Brain microvascular endothelial cell (primary cell): ENCODE measurements around the gene SLC26A8.

Experiments
- DNase-seq: peaks from one replicate; pipeline ENCODE4 v3.0.0-alpha.2; 2020
- H3K27ac ChIP-seq: fragments of 250-450 bp; sonication (Bioruptor Pico); 2 replicates; pipeline ENCODE4 v1.5.1; 2020; ENCODE audit warnings: mild to moderate bottlenecking, moderate library complexity
- H3K27me3 ChIP-seq: fragments of 250-450 bp; sonication (Bioruptor Pico); replicated peaks from 2 replicates; pipeline ENCODE4 v1.5.1; 2020; ENCODE audit warnings: mild to moderate bottlenecking
- H3K36me3 ChIP-seq: fragments of 250-450 bp; sonication (Bioruptor Pico); replicated peaks from 2 replicates; pipeline ENCODE4 v1.5.1; 2020; ENCODE audit warnings: mild to moderate bottlenecking
- H3K4me3 ChIP-seq: 2 replicates; pipeline ENCODE4 v1.5.1; 2011; ENCODE audit warnings: low read depth, mild to moderate bottlenecking, control low read depth, low read length, moderate library complexity
- in situ Hi-C: cut with HindIII; loops from 2 replicates; pipeline ENCODE4 v1.10.0; 2017; ENCODE audit warnings: low sequenced_read_pairs, low pct_ligation_motif_present
- TF ChIP-seq, protein P1 (sequence below): IDR thresholded peaks from 2 replicates; pipeline ENCODE4 v1.5.1; 2011; ENCODE audit warnings: low read depth, mild to moderate bottlenecking, moderate library complexity, low read length, control low read depth, inconsistent platforms; ENCODE audit errors: missing control alignments

The SLC26A8 gene

DNA sequence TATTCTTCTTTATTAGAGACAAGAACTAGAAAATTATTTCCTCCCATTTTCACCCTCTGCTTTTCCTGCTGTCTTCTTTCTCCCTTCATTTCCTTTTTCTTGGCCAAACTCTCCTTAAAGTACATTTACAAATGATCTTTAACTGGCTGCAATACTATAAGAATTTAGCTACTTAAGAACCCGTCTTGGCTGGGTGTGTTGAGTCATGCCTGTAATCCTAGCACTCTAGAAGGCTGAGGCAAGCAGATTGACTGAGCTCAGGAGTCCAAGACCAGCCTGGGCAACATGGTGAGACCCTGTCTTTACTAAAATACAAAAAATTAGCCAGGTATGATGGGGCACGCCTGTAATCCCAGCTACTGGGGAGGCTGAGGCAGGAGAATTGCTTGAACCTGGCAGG lies 64.3 kb downstream of the SLC26A8 start:
- no peaks in the 10 kb centered on the region for H3K36me3 ChIP-seq
- H3K27me3 ChIP-seq: no peaks in the 10 kb centered on the region
- H3K4me3 ChIP-seq: no peak overlapping the region
- TF ChIP-seq, protein P1, sequence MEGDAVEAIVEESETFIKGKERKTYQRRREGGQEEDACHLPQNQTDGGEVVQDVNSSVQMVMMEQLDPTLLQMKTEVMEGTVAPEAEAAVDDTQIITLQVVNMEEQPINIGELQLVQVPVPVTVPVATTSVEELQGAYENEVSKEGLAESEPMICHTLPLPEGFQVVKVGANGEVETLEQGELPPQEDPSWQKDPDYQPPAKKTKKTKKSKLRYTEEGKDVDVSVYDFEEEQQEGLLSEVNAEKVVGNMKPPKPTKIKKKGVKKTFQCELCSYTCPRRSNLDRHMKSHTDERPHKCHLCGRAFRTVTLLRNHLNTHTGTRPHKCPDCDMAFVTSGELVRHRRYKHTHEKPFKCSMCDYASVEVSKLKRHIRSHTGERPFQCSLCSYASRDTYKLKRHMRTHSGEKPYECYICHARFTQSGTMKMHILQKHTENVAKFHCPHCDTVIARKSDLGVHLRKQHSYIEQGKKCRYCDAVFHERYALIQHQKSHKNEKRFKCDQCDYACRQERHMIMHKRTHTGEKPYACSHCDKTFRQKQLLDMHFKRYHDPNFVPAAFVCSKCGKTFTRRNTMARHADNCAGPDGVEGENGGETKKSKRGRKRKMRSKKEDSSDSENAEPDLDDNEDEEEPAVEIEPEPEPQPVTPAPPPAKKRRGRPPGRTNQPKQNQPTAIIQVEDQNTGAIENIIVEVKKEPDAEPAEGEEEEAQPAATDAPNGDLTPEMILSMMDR: no peak
- in situ Hi-C loops: no loop called here
- no peak overlapping the region for H3K27ac ChIP-seq
- DNase-seq: no peak

DNA sequence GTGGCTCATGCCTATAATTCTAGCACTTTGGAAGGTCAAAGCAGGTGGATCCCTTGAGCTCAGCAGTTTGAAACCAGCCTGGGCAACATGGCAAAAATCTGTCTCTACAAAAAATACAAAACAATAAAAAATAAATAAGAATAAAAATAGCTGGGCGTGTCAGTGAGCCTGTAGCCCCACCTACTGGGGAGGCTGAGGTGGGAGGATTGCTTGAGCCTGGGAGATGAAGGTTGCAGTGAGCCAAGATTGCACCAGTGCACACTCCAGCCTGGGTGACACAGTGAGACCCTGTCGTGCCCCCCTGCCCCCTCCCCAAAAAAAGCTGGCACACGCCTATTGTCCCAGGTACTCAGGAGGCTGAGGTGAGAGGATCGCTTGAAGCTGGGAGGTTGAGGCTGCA lies 68.5 kb downstream of the SLC26A8 start:
- Histone ChIP-seq H3K27ac (no peak overlapping the region), H3K27me3 (no peaks in the 10 kb centered on the region), H3K36me3 (no peaks in the 10 kb centered on the region), H3K4me3 (no peak overlapping the region)
- DNase-seq: no peak
- in situ Hi-C loops: no loop called here
- TF ChIP-seq, protein P1: peak; percentile 60

DNA sequence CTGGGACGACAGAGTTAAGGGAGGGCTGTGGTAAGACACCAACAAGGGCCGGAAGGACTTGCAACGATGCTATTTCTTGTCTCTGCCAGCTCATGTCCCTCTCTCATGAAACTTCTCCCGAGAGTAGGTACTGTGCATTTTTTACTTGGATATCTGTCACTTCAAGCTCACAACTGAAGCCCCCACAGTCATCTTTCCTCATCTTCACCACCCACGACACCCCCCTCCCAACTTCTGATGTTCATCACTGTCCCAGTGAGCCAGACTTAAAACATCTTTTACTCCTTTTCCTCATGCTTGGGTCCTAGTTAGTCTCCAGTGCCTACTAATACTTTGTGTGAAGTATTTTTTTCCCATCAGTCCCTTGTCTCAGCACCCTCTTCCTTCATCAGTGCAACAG lies 68.9 kb downstream of the SLC26A8 start:
- Histone ChIP-seq H3K4me3 (no peak overlapping the region), H3K27me3 (no peaks in the 10 kb centered on the region), H3K36me3 (no peaks in the 10 kb centered on the region), H3K27ac (no peak overlapping the region)
- TF ChIP-seq, protein P1: no peak
- no peak for DNase-seq
- in situ Hi-C loops: no loop called here

DNA sequence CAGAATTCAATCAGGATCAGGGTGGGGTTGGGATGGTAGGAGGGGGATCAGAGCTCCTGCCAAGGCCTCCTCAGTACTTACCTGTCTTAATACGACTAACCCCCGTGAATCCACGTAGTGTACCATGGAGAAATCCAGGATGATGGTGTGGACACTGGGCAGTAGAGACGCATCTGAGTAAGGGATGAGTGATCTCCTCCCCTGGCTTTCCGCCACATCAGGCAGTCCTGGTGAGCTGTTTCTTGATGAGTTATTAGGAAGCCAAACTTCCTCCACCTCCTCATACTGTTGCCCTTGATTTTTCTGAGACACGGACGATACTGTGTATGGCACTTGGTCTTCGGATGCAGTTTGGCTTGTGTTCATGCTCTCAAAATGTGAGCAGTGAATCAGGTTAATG lies 69.4 kb downstream of the SLC26A8 start:
- H3K27me3 ChIP-seq: no peaks in the 10 kb centered on the region
- TF ChIP-seq, protein P1: no peak
- no peaks in the 10 kb centered on the region for H3K36me3 ChIP-seq
- peak; percentile 29 for DNase-seq
- in situ Hi-C loops: no loop called here
- H3K4me3 ChIP-seq: no peak overlapping the region
- no peak overlapping the region for H3K27ac ChIP-seq

DNA sequence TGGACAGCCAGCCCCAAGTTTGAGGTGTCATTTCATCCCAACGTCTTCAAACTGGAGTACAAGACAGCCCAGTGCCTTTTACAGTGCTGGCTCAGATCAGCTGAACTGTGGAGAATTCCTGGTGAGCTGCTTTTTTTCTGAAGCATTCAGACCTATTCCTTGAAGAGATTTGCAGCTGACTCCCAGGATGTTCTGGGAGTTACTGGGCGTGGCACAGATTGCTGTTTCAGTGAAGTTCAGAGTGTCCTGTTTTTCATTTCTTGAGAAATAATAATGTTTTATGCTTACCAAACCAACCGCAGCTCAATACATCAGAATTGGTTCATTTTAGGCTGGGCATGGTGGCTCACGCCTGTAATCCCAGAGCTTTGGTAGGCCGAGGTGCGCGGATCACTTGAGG lies 70.1 kb downstream of the SLC26A8 start:
- H3K4me3 ChIP-seq: no peak overlapping the region
- DNase-seq: no peak
- no peak overlapping the region for H3K27ac ChIP-seq
- in situ Hi-C loops: no loop called here
- H3K36me3 ChIP-seq: no peaks in the 10 kb centered on the region
- H3K27me3 ChIP-seq: no peaks in the 10 kb centered on the region
- TF ChIP-seq, protein P1: no peak

DNA sequence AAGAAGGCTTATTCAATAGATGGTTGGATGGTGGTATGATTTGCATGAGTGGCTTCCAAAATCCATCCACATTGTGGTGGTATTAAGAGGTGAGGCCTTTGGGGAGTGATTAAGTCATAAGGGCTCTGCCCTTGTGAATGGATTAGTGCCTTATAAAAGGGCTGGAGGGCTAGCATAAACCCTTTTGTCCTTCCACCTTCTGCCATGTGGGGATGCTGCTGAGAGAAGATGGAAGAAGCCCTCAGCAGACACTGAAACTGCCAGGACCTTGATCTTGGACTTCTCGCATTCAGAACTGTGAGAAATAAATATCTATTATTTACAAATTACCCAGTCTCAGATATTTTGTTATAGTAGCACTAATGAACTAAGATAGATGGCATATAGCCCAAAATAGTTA lies 75.7 kb downstream of the SLC26A8 start:
- DNase-seq: peak; percentile 24
- in situ Hi-C loops: no loop called here
- H3K4me3 ChIP-seq: no peak overlapping the region
- H3K27me3 ChIP-seq: no peaks in the 10 kb centered on the region
- TF ChIP-seq, protein P1: peak; percentile 70
- no peak overlapping the region for H3K27ac ChIP-seq
- no peaks in the 10 kb centered on the region for H3K36me3 ChIP-seq
